ENCODE data around the gene TAF1C. TPM values are rescaled to one million over a fixed set of nuclear protein-coding genes. Genes with fewer than 3 reads are reported as not detected.

TAF1C gene
- total RNA-seq, 1 donor from 2014 or later = 30.2 TPM

GRCh38 chr16:84169765-84170310 is 17.0 kb downstream of the TAF1C start:
- intact Hi-C loops (cut with DNase I) = loop anchor here (10.0 kb wide), 1 partner anchor 215 kb away; the partner anchor contains the start of gene OSGIN1

GRCh38 chr16:84166796-84167695 is 19.8 kb downstream of the TAF1C start:
- H3K9me3 ChIP-seq = no peaks in the 10 kb centered on the region
- TF ChIP-seq CTCF (IDR thresholded peaks at IDR 0.05) (no peak), POLR2A (IDR thresholded peaks at IDR 0.05) (no peak), POLR2AphosphoS5 (IDR thresholded peaks at IDR 0.05; ENCODE audit: insufficient read depth in 1 of 2, low read depth in 1 of 2) (no peak)
- no peaks in the 10 kb centered on the region for H3K27me3 ChIP-seq
- H3K36me3 ChIP-seq = no peaks in the 10 kb centered on the region
- DNase-seq (ENCODE audit: extremely low spot score in 2 of 2) = no peak
- no peak overlapping the region for H3K4me3 ChIP-seq
- no peak overlapping the region for H3K27ac ChIP-seq
- intact Hi-C loops (cut with DNase I) = no loop called here
- H3K4me1 ChIP-seq = no peaks in the 10 kb centered on the region

More at GRCh38 chr16:84169765-84170310, 17.0 kb downstream of the TAF1C start:
- H3K9me3 ChIP-seq = no peaks in the 10 kb centered on the region
- H3K27ac ChIP-seq = no peak overlapping the region
- no peaks in the 10 kb centered on the region for H3K27me3 ChIP-seq
- no peaks in the 10 kb centered on the region for H3K36me3 ChIP-seq
- no peak overlapping the region for H3K4me3 ChIP-seq
- TF ChIP-seq POLR2A (IDR thresholded peaks at IDR 0.05) = no peak
- TF ChIP-seq POLR2AphosphoS5 (IDR thresholded peaks at IDR 0.05; ENCODE audit: insufficient read depth in 1 of 2, low read depth in 1 of 2) = no peak
- no peak for TF ChIP-seq CTCF (IDR thresholded peaks at IDR 0.05)
- peaks cover 2% of the 10 kb centered on the region for H3K4me1 ChIP-seq
- DNase-seq (ENCODE audit: extremely low spot score in 2 of 2) = no peak

GRCh38 chr16:84165746-84166145 is 21.1 kb downstream of the TAF1C start:
- Histone ChIP-seq H3K27me3 (no peaks in the 10 kb centered on the region), H3K9me3 (no peaks in the 10 kb centered on the region), H3K27ac (no peak overlapping the region), H3K4me1 (no peaks in the 10 kb centered on the region), H3K36me3 (no peaks in the 10 kb centered on the region), H3K4me3 (no peak overlapping the region)
- intact Hi-C loops (cut with DNase I) = no loop called here
- no peak for DNase-seq (ENCODE audit: extremely low spot score in 2 of 2)
- TF ChIP-seq POLR2AphosphoS5 (IDR thresholded peaks at IDR 0.05; ENCODE audit: insufficient read depth in 1 of 2, low read depth in 1 of 2) (no peak), POLR2A (IDR thresholded peaks at IDR 0.05) (no peak), CTCF (IDR thresholded peaks at IDR 0.05) (no peak)

- H3K27me3 ChIP-seq = no peaks in the 10 kb centered on the region
- no peaks in the 10 kb centered on the region for H3K4me1 ChIP-seq
- no peaks in the 10 kb centered on the region for H3K36me3 ChIP-seq
- no peak for TF ChIP-seq CTCF (IDR thresholded peaks at IDR 0.05)
- no peak for TF ChIP-seq POLR2A (IDR thresholded peaks at IDR 0.05)
- no peak for TF ChIP-seq POLR2AphosphoS5 (IDR thresholded peaks at IDR 0.05; ENCODE audit: insufficient read depth in 1 of 2, low read depth in 1 of 2)
- no peak for DNase-seq (ENCODE audit: extremely low spot score in 2 of 2)
- H3K27ac ChIP-seq = no peak overlapping the region
- intact Hi-C loops (cut with DNase I) = no loop called here
- H3K9me3 ChIP-seq = no peaks in the 10 kb centered on the region
- H3K4me3 ChIP-seq = no peak overlapping the region
Observed at GRCh38 chr16:84161801-84162200, 25.1 kb downstream of the TAF1C start.

GRCh38 chr16:84161037-84161436 is 25.8 kb downstream of the TAF1C start:
- no peak for DNase-seq (ENCODE audit: extremely low spot score in 2 of 2)
- TF ChIP-seq POLR2AphosphoS5 (IDR thresholded peaks at IDR 0.05; ENCODE audit: insufficient read depth in 1 of 2, low read depth in 1 of 2) (no peak), CTCF (IDR thresholded peaks at IDR 0.05) (no peak), POLR2A (IDR thresholded peaks at IDR 0.05) (no peak)
- no peak overlapping the region for H3K4me3 ChIP-seq
- H3K9me3 ChIP-seq = no peaks in the 10 kb centered on the region
- H3K27ac ChIP-seq = no peak overlapping the region
- intact Hi-C loops (cut with DNase I) = no loop called here
- H3K36me3 ChIP-seq = no peaks in the 10 kb centered on the region
- no peaks in the 10 kb centered on the region for H3K4me1 ChIP-seq
- no peaks in the 10 kb centered on the region for H3K27me3 ChIP-seq
